Astrocyte (in vitro differentiated cells and primary cell): Measurements from ENCODE around the gene CNTF.

Experiments used
- EZH2 ChIP-seq: IDR thresholded peaks from 2 replicates; pipeline ENCODE4 v1.6.1; 2012; ENCODE audit warnings: mild to moderate bottlenecking, low read length, inconsistent platforms; ENCODE audit not compliant: insufficient read depth
- TF ChIP-seq, protein P1 (sequence below): IDR thresholded peaks from 2 replicates; pipeline ENCODE4 v1.5.1; 2011; ENCODE audit warnings: low read depth, mild to moderate bottlenecking, inconsistent platforms, low read length, moderate library complexity; ENCODE audit not compliant: insufficient read depth

DNA sequence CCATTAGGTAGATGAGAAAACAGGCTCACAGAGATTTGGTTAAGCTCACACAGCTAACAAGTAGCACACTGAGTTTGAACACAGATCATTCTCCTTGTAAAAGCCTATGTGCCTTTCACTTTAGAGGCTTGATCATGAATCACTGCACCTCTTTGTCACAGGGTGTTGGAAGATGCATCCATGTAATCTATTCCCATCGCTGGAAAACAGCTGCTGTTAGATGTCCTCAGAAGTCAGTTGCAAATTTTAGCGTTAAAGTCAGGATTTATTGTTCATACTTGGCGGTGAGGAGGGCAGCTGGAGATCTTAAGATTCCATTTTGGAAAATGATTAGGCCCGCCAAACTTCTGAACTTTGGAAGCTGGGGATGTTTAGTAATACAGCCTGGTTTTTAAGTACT lies 2.6 kb downstream of the CNTF start:
- TF ChIP-seq, protein P1, sequence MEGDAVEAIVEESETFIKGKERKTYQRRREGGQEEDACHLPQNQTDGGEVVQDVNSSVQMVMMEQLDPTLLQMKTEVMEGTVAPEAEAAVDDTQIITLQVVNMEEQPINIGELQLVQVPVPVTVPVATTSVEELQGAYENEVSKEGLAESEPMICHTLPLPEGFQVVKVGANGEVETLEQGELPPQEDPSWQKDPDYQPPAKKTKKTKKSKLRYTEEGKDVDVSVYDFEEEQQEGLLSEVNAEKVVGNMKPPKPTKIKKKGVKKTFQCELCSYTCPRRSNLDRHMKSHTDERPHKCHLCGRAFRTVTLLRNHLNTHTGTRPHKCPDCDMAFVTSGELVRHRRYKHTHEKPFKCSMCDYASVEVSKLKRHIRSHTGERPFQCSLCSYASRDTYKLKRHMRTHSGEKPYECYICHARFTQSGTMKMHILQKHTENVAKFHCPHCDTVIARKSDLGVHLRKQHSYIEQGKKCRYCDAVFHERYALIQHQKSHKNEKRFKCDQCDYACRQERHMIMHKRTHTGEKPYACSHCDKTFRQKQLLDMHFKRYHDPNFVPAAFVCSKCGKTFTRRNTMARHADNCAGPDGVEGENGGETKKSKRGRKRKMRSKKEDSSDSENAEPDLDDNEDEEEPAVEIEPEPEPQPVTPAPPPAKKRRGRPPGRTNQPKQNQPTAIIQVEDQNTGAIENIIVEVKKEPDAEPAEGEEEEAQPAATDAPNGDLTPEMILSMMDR = no peak
- no peak for TF ChIP-seq EZH2
